ENCODE measurements around the gene C2orf76.

GRCh38 chr2:119389615-119390306, 23.1 kb upstream of the C2orf76 start:
- no peak for TF ChIP-seq POLR2A (IDR thresholded peaks at IDR 0.05; ENCODE audit: low read length)
- TF ChIP-seq TP53 (CRISPR knock-in tag; IDR thresholded peaks at IDR 0.05), result no peak
- no peak for TF ChIP-seq PBX3 (IDR thresholded peaks at IDR 0.05)
- no peak for TF ChIP-seq NPAS2 (CRISPR knock-in tag; IDR thresholded peaks at IDR 0.05; ENCODE audit: borderline replicate concordance)
- TF ChIP-seq RNF2 (IDR thresholded peaks at IDR 0.05; ENCODE audit: borderline replicate concordance, low read depth), result no peak
- no peak for TF ChIP-seq EHMT2 (IDR thresholded peaks at IDR 0.05; ENCODE audit: low read depth)
- no peak for TF ChIP-seq CTCF (IDR thresholded peaks at IDR 0.05)
- TF ChIP-seq HOXB13 (CRISPR knock-in tag; IDR thresholded peaks at IDR 0.05; ENCODE audit: low read depth), result no peak

Measured in A549 (cell line).